Uterus (tissue), 4 donors: ENCODE results near the gene MLLT6. TPM values are rescaled to one million over a fixed set of nuclear protein-coding genes. Genes with fewer than 3 reads are reported as not detected.

ENCODE experiments used
- DNase-seq, 2 donors: peaks; one replicate each; pipeline ENCODE4 v3.0.0-alpha.2; 2019 to 2020
- H3K27ac ChIP-seq, 2 donors: fragments of 200-600 bp; sonication (generic); 1 replicate in 1 of 2; 2 replicates in 1 of 2; pipeline ENCODE4 v1.5.1; 2016 to 2018
- H3K27me3 ChIP-seq, 2 donors: fragments of 200-600 bp; sonication (generic); one replicate each; pipeline ENCODE4 v1.5.1; 2018 to 2019; ENCODE audit warnings: control low read depth in 1 of 2
- H3K36me3 ChIP-seq, 2 donors: fragments of 200-600 bp; sonication (generic); one replicate each; pipeline ENCODE4 v1.5.1; 2019; ENCODE audit warnings: control low read depth in 1 of 2
- H3K4me1 ChIP-seq, 2 donors: fragments of 200-600 bp; sonication (generic); one replicate each; pipeline ENCODE4 v1.5.1; 2018 to 2019; ENCODE audit warnings: control low read depth in 1 of 2
- H3K4me3 ChIP-seq, 2 donors: fragments of 200-600 bp; sonication (generic); 1 replicate in 1 of 2; 2 replicates in 1 of 2; pipeline ENCODE4 v1.5.1; 2018 to 2019; ENCODE audit warnings: mild to moderate bottlenecking in 1 of 2
- H3K9me3 ChIP-seq, 2 donors: fragments of 200-600 bp; sonication (generic); one replicate each; pipeline ENCODE4 v1.5.1; 2019; ENCODE audit warnings: control low read depth in 1 of 2
- POLR2A ChIP-seq, 2 donors: fragments of 450-650 bp; IDR thresholded peaks; one replicate each; pipeline ENCODE4 v1.6.1; 2016; ENCODE audit warnings: antibody characterized with exemption in 2 of 2, mild to moderate bottlenecking in 1 of 2, moderate library complexity in 1 of 2
- intact Hi-C: fragments of 100-400 bp; cut with DNase I; formaldehyde crosslinking; loops from one replicate; pipeline ENCODE4 v1.15.1; 2023; ENCODE audit warnings: low total_unique reads
- total RNA-seq, 4 donors: library from RNA; depleted of rRNA in 3 of 4; stranded (reverse); fragments of >200 nt in 3 of 4; gene quantifications; one replicate each; pipeline versions ENCODE4 v1.1.0 to v1.2.4, GENCODE V29; 2014 to 2023
- TF ChIP-seq, protein P1 (sequence below), 4 experiments: fragments of 200-600 bp in 2 of 4; fragments of 450-650 bp in 2 of 4; sonication (generic) in 2 of 4; IDR thresholded peaks; one replicate each; pipeline ENCODE4 v1.5.1; 2016 to 2019; ENCODE audit warnings: antibody characterized with exemption in 4 of 4, mild to moderate bottlenecking in 2 of 4, moderate library complexity in 1 of 4
- donor health status: DM: yes; HTN: yes; CAD: no.

The MLLT6 gene
- total RNA-seq, 4 donors from 2014 or later, result 32.3 to 218 (median 60.3) TPM

DNA sequence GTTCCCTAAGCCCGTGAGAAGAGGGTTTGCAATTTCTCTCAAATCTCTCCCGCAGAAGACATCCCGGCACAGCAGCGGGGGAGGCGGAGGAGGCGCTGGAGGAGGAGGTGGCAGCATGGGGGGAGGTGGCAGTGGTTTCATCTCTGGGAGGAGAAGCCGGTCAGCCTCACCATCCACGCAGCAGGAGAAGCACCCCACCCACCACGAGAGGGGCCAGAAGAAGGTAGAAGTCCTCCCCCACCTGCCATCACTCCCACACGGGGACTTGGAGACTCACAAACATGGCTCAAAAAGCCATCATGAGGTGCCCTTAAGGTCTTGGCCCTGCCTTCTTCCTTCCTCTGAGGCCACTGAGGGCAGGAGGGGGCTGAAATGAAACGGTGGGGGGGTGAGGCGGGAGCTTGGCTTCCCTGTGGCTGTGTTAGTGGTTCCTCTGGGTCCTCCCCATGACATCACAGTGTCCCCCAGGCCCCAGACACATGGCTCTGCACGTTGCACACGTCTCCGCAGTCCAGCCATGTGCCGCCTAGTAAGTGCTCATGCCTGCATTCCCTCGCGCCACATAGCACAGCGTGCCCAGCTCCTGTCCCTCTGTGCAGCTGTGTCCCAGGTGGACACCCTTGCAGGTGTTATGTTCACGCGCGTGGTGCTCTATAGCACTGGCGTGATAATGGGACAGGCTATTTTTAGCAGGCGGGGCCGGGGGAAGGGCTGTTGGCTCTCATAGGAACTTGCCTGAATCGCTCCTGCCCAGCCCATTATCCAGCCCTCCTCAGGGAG, 6.9 kb downstream of the MLLT6 start:
- H3K4me1 ChIP-seq, result peaks cover 0 to 3% of the 10 kb centered on the region in 2 donors
- intact Hi-C loops, result no loop called here
- no peak for TF ChIP-seq POLR2A (IDR thresholded peaks at IDR 0.05)
- TF ChIP-seq, protein P1, sequence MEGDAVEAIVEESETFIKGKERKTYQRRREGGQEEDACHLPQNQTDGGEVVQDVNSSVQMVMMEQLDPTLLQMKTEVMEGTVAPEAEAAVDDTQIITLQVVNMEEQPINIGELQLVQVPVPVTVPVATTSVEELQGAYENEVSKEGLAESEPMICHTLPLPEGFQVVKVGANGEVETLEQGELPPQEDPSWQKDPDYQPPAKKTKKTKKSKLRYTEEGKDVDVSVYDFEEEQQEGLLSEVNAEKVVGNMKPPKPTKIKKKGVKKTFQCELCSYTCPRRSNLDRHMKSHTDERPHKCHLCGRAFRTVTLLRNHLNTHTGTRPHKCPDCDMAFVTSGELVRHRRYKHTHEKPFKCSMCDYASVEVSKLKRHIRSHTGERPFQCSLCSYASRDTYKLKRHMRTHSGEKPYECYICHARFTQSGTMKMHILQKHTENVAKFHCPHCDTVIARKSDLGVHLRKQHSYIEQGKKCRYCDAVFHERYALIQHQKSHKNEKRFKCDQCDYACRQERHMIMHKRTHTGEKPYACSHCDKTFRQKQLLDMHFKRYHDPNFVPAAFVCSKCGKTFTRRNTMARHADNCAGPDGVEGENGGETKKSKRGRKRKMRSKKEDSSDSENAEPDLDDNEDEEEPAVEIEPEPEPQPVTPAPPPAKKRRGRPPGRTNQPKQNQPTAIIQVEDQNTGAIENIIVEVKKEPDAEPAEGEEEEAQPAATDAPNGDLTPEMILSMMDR (IDR thresholded peaks at IDR 0.05), result no peak
- H3K36me3 ChIP-seq, result no peaks in the 10 kb centered on the region
- H3K27me3 ChIP-seq, result no peaks in the 10 kb centered on the region
- no peak overlapping the region for H3K27ac ChIP-seq
- no peak overlapping the region for H3K4me3 ChIP-seq
- no peak for DNase-seq
- no peaks in the 10 kb centered on the region for H3K9me3 ChIP-seq

DNA sequence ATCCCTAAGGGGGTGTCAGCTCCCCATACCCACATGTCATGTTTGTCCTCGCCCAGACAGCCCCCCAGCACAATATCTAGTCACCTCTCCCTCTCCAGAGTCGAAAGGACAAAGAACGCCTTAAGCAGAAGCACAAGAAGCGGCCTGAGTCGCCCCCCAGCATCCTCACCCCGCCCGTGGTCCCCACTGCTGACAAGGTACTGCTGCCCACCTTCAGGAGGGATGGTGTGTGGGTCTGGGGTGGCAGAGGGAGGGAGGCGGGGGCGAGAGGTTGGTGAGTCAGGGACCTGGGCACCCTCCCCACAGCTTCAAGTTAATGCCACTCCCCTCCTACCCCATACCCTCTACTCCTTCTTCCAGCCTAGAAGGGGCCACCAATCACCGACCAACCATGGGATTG, 7.5 kb downstream of the MLLT6 start:
- DNase-seq, result no peak
- no peak for TF ChIP-seq POLR2A (IDR thresholded peaks at IDR 0.05)
- TF ChIP-seq, protein P1 (IDR thresholded peaks at IDR 0.05), result no peak
- H3K27ac ChIP-seq, result no peak overlapping the region
- no peaks in the 10 kb centered on the region for H3K9me3 ChIP-seq
- no peaks in the 10 kb centered on the region for H3K4me1 ChIP-seq
- H3K36me3 ChIP-seq, result no peaks in the 10 kb centered on the region
- intact Hi-C loops, result no loop called here
- H3K4me3 ChIP-seq, result no peak overlapping the region
- H3K27me3 ChIP-seq, result no peaks in the 10 kb centered on the region

DNA sequence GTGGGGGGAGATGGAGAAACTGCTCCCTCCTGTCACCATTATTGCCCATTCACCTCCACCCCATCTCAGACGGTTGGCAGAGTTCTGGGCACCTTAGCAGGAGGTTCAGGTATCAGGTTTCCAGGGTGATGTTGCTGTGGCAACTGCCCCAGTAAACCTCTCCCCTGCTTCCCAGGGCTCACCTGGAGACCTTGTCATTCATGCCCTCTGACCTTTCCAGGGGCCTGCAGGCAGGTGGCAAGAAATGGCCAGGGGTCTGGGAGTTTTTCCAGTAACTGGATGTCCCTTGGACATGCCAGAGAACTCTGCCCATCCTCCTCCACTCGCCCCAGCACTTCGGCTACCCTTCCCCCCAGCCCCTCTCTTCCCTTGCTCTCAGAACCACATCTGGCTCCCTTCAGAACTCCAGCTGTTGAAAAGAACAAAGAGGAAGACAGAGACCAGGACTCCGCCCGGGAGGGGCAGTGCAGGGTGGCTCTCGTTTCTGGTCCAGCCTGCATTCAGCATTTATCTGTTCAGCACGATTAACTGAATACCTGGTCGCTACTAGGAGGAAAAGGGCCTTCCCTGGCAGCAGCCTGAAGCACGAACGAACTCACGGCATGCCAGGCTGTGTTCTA, 8.5 kb downstream of the MLLT6 start:
- TF ChIP-seq, protein P1 (IDR thresholded peaks at IDR 0.05), result no peak
- no peak for TF ChIP-seq POLR2A (IDR thresholded peaks at IDR 0.05)
- Histone ChIP-seq H3K9me3 (no peaks in the 10 kb centered on the region), H3K36me3 (no peaks in the 10 kb centered on the region), H3K4me1 (no peaks in the 10 kb centered on the region), H3K27ac (no peak overlapping the region), H3K27me3 (no peaks in the 10 kb centered on the region), H3K4me3 (no peak overlapping the region)
- no peak for DNase-seq
- intact Hi-C loops, result no loop called here

DNA sequence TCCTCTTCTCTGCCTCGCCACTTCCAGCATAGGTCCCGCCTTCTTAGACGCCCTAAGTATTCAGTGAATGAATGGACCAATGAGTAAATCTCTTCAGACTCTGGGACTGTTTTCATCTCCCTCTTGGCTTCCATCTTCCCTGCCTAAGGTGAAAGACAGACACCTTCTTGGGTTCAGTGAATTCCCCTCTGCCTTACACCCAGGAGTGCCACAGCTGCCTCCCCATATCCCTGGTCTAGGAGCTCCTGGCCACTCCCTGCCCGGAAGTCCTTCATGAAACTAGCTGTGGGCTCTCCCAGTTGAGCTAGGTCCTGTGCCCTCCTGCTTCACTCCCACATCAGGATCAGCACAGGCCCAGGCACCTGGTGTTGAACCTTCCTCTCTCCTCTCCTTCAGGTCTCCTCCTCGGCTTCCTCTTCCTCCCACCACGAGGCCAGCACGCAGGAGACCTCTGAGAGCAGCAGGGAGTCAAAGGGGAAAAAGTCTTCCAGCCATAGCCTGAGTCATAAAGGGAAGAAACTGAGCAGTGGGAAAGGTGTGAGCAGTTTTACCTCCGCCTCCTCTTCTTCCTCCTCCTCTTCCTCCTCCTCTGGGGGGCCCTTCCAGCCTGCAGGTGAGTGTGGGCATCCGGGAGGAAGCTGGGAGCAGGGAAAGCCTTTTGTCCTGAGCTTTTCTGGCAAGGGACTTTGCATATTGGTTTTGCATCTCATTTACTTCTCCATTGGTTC, 10.3 kb downstream of the MLLT6 start:
- Histone ChIP-seq H3K36me3 (no peaks in the 10 kb centered on the region), H3K4me1 (no peaks in the 10 kb centered on the region), H3K4me3 (no peak overlapping the region), H3K27me3 (no peaks in the 10 kb centered on the region), H3K27ac (no peak overlapping the region), H3K9me3 (no peaks in the 10 kb centered on the region)
- intact Hi-C loops, result no loop called here
- no peak for TF ChIP-seq POLR2A (IDR thresholded peaks at IDR 0.05)
- TF ChIP-seq, protein P1 (IDR thresholded peaks at IDR 0.05), result no peak
- DNase-seq, result no peak
